GM18507 (cell line): ENCODE data around the gene GPR52.
A peak's percentile ranks its signal among the peaks of the same experiment; 100 is the strongest.
"Not testable (repeated sequence)": the region's sequence is repeated elsewhere in the genome, so short reads cannot be mapped to it uniquely, and the experiment has no call there.

Source experiments
- DNase-seq: peaks from one replicate; pipeline ENCODE4 v3.0.0; 2011; ENCODE audit warnings: low read depth; ENCODE audit not compliant: insufficient read length; ENCODE audit errors: extremely low spot score
- FAIRE-seq: peaks from 2 replicates; lab custom pipeline; 2011; peaks lifted over from hg19 to GRCh38; lab: Jason Lieb, UNC

Gene GPR52

GRCh38 chr1:174447866-174448530 lies at the start of gene GPR52:
GPR52 (plus strand) TSS chr1:174447964; CDS start chr1:174448112, 148 bp downstream.
- DNase-seq (no peak), FAIRE-seq (no peak)

GRCh38 chr1:174398246-174398645 lies 49.5 kb upstream of the GPR52 start:
- no peak for FAIRE-seq
- no peak for DNase-seq

GRCh38 chr1:174399211-174399610 lies 48.6 kb upstream of the GPR52 start:
- FAIRE-seq (no peak), DNase-seq (no peak)

GRCh38 chr1:174401075-174401474 lies 46.7 kb upstream of the GPR52 start:
- DNase-seq (no peak), FAIRE-seq (no peak)

- FAIRE-seq = no peak
- no peak for DNase-seq
Observed at GRCh38 chr1:174405219-174405618, 42.5 kb upstream of the GPR52 start.

GRCh38 chr1:174406421-174406820 lies 41.3 kb upstream of the GPR52 start:
- no peak for FAIRE-seq
- no peak for DNase-seq

GRCh38 chr1:174407665-174408064 lies 40.1 kb upstream of the GPR52 start:
- no peak for FAIRE-seq

GRCh38 chr1:174408146-174408545 lies 39.6 kb upstream of the GPR52 start:
- FAIRE-seq (no peak), DNase-seq (no peak)

More at GRCh38 chr1:174407665-174408064, 40.1 kb upstream of the GPR52 start:
- no peak for DNase-seq

- DNase-seq, FAIRE-seq: not testable (repeated sequence)
Observed at GRCh38 chr1:174409801-174410200, 38.0 kb upstream of the GPR52 start.

- FAIRE-seq = no peak
- DNase-seq = no peak
Observed at GRCh38 chr1:174413632-174414031, 34.1 kb upstream of the GPR52 start.

GRCh38 chr1:174414203-174414602 lies 33.6 kb upstream of the GPR52 start:
- FAIRE-seq = peak; percentile 5

GRCh38 chr1:174415506-174415905 lies 32.3 kb upstream of the GPR52 start:
- DNase-seq = no peak
- no peak for FAIRE-seq

More at GRCh38 chr1:174414203-174414602, 33.6 kb upstream of the GPR52 start:
- DNase-seq = no peak

GRCh38 chr1:174417921-174418320 lies 29.8 kb upstream of the GPR52 start:
- no peak for DNase-seq
- FAIRE-seq = no peak

GRCh38 chr1:174425121-174425520 lies 22.6 kb upstream of the GPR52 start:
- DNase-seq (no peak), FAIRE-seq (no peak)

- FAIRE-seq = no peak
- DNase-seq = no peak
Observed at GRCh38 chr1:174426153-174426552, 21.6 kb upstream of the GPR52 start.

GRCh38 chr1:174428033-174428432 lies 19.7 kb upstream of the GPR52 start:
- FAIRE-seq (no peak), DNase-seq (no peak)

GRCh38 chr1:174428739-174429138 lies 19.0 kb upstream of the GPR52 start:
- no peak for DNase-seq
- no peak for FAIRE-seq

GRCh38 chr1:174433451-174433850 lies 14.3 kb upstream of the GPR52 start:
- FAIRE-seq (no peak), DNase-seq (no peak)

- DNase-seq = no peak
- no peak for FAIRE-seq
Observed at GRCh38 chr1:174445351-174445750, 2.4 kb upstream of the GPR52 start.

- FAIRE-seq = no peak
- no peak for DNase-seq
Observed at GRCh38 chr1:174445817-174446216, 1.9 kb upstream of the GPR52 start.

GRCh38 chr1:174448531-174448883 lies 743 bp downstream of the GPR52 start:
- FAIRE-seq = no peak
- DNase-seq = no peak

- FAIRE-seq (no peak), DNase-seq (no peak)
Observed at GRCh38 chr1:174448974-174449373, 1.2 kb downstream of the GPR52 start.
